HCT116 (cell line): ENCODE measurements around the gene ZP3.

Experiments
- CEBPB ChIP-seq: IDR thresholded peaks from 2 replicates; pipeline ENCODE4 v1.6.1; 2012; ENCODE audit warnings: low read depth
- CTCF ChIP-seq, 3 experiments: fragments of 200-600 bp in 1 of 3; sonication (generic) in 1 of 3; IDR thresholded peaks in 2 of 3; conservative IDR thresholded peaks in 1 of 3; 2 replicates each; pipeline ENCODE4 v1.5.1; 2012 to 2017; ENCODE audit warnings: low read depth in 2 of 3, low read length in 2 of 3, antibody characterized with exemption in 1 of 3, borderline replicate concordance in 1 of 3, control low read depth in 1 of 3, mild to moderate bottlenecking in 1 of 3, mixed read lengths in 1 of 3, mixed run types in 1 of 3, moderate library complexity in 1 of 3; ENCODE audit not compliant: insufficient read depth in 1 of 3
- EGR1 ChIP-seq: IDR thresholded peaks from 2 replicates; pipeline ENCODE4 v1.6.1; 2012; ENCODE audit warnings: low read depth
- EZH2 ChIP-seq: fragments of 200-600 bp; sonication (generic); IDR thresholded peaks from 2 replicates; pipeline ENCODE4 v1.6.1; 2017; ENCODE audit warnings: antibody characterized with exemption, mixed run types
- FOSL1 ChIP-seq: IDR thresholded peaks from 2 replicates; pipeline ENCODE4 v1.6.1; 2012; ENCODE audit warnings: low read depth
- JUND ChIP-seq: IDR thresholded peaks from 2 replicates; pipeline ENCODE4 v1.6.1; 2012
- POLR2AphosphoS5 ChIP-seq: IDR thresholded peaks from 2 replicates; pipeline ENCODE4 v1.6.1; 2011; ENCODE audit warnings: mild to moderate bottlenecking, low read depth, low read length, moderate library complexity
- SIN3A ChIP-seq: IDR thresholded peaks from 2 replicates; pipeline ENCODE4 v1.6.1; 2012; ENCODE audit warnings: low read depth
- SP1 ChIP-seq: IDR thresholded peaks from 2 replicates; pipeline ENCODE4 v1.6.1; 2012; ENCODE audit warnings: low read depth
- ZNF274 ChIP-seq: fragments of 200-500 bp; sonication (Bioruptor generic); IDR thresholded peaks from 2 replicates; pipeline ENCODE4 v1.6.1; 2014; ENCODE audit warnings: mild to moderate bottlenecking, low read depth, low read length, inconsistent platforms

- TF ChIP-seq EZH2 (no peak), POLR2AphosphoS5 (no peak), CTCF (IDR thresholded peaks at IDR 0.05 in 2 of 3, conservative IDR thresholded peaks at IDR 0.05 in 1 of 3; ENCODE audit: borderline replicate concordance in 1 of 3, insufficient read depth in 1 of 3, low read depth in 2 of 3, low read length in 2 of 3) (no peak), FOSL1 (no peak), JUND (no peak), ZNF274 (no peak), CEBPB (no peak), EGR1 (no peak), SIN3A (no peak), SP1 (no peak)
Measured at GRCh38 chr7:76380623-76380966, 44.2 kb upstream of the ZP3 start.
